AG04450 (cell line): ENCODE results near the gene SNPH. TPM values are rescaled to one million over a fixed set of nuclear protein-coding genes. Genes with fewer than 3 reads are reported as not detected.

ENCODE experiments used
- CTCF ChIA-PET: fragments of 300-600, 350-600 bp; formaldehyde crosslinking; extraction: SDS; loops from one replicate; lab custom pipeline; 2022; ENCODE audit warnings: antibody characterized with exemption, inconsistent platforms; lab: Charles Lee
- POLR2A ChIA-PET: fragments of 350-600 bp; formaldehyde crosslinking; extraction: SDS; loops from one replicate; lab custom pipeline; 2021; ENCODE audit warnings: antibody characterized with exemption, inconsistent platforms; lab: Yijun Ruan, JAX
- DNase-seq: peaks from one replicate; pipeline ENCODE4 v3.0.0-alpha.2; 2011; ENCODE audit warnings: low read depth, low spot score
- H3K27ac ChIP-seq: one replicate; pipeline ENCODE4 v1.5.1; 2012; ENCODE audit warnings: low read depth, low read length, control low read depth
- H3K27me3 ChIP-seq: one replicate; pipeline ENCODE4 v1.6.0; 2012; ENCODE audit warnings: low read length; ENCODE audit not compliant: control insufficient read depth, insufficient read depth
- H3K4me3 ChIP-seq: 2 replicates; pipeline ENCODE4 v1.5.1; 2011; ENCODE audit warnings: mild to moderate bottlenecking, low read depth, low read length, control low read depth
- H3K9me3 ChIP-seq: 2 replicates; pipeline ENCODE4 v1.5.1; 2012; ENCODE audit warnings: low read length; ENCODE audit not compliant: control insufficient read depth, insufficient read depth
- CTCF ChIP-seq: IDR thresholded peaks from 2 replicates; pipeline ENCODE4 v1.5.1; 2011; ENCODE audit warnings: low read depth, low read length, control low read depth, inconsistent platforms
- polyA plus RNA-seq: library from polyadenylated mRNA; depleted of rRNA; stranded (reverse); fragments of >200 nt; gene quantifications from 2 replicates; pipeline ENCODE4 v1.2.3, GENCODE V29; 2011

Gene SNPH
- polyA plus RNA-seq, 1 experiment = 1.5 TPM

GRCh38 chr20:1275919-1276318 is 9.8 kb downstream of the SNPH start:
- Histone ChIP-seq H3K4me3 (no peak overlapping the region), H3K27me3 (no peaks in the 10 kb centered on the region), H3K27ac (no peak overlapping the region), H3K9me3 (no peaks in the 10 kb centered on the region)
- POLR2A ChIA-PET = no interaction called here
- CTCF ChIA-PET = no interaction called here
- DNase-seq = no peak
- TF ChIP-seq CTCF = no peak

- no peak for DNase-seq
- Histone ChIP-seq H3K4me3 (no peak overlapping the region), H3K9me3 (no peaks in the 10 kb centered on the region), H3K27me3 (no peaks in the 10 kb centered on the region), H3K27ac (no peak overlapping the region)
- CTCF ChIA-PET = no interaction called here
- no peak for TF ChIP-seq CTCF
- POLR2A ChIA-PET = no interaction called here
These were observed 11.6 kb downstream of the SNPH start for GRCh38 chr20:1277529-1278322.

GRCh38 chr20:1278993-1279392 is 12.9 kb downstream of the SNPH start:
- Histone ChIP-seq H3K27me3 (no peaks in the 10 kb centered on the region), H3K4me3 (no peak overlapping the region), H3K27ac (no peak overlapping the region), H3K9me3 (no peaks in the 10 kb centered on the region)
- CTCF ChIA-PET = interaction anchor here (1.3 kb wide), 1 partner anchor 225 kb away, joined by 3 read pairs; no protein-coding TSS in a partner anchor
- POLR2A ChIA-PET = no interaction called here
- DNase-seq = no peak
- no peak for TF ChIP-seq CTCF

GRCh38 chr20:1280195-1281102 is 14.4 kb downstream of the SNPH start:
- ChIA-PET POLR2A (no interaction called here), CTCF (interaction anchor here (1.3 kb wide), 1 partner anchor 224 kb away, joined by 3 read pairs; no protein-coding TSS in a partner anchor)
- Histone ChIP-seq H3K27ac (no peak overlapping the region), H3K4me3 (no peak overlapping the region), H3K9me3 (no peaks in the 10 kb centered on the region), H3K27me3 (no peaks in the 10 kb centered on the region)
- DNase-seq = no peak
- TF ChIP-seq CTCF = no peak
